NT2/D1 (cell line): ENCODE measurements around the gene EEF2KMT.

Experiments
- SUZ12 ChIP-seq: IDR thresholded peaks from 2 replicates; pipeline ENCODE4 v1.6.1; 2011; ENCODE audit not compliant: insufficient read length, insufficient read depth; ENCODE audit errors: extremely low read depth
- YY1 ChIP-seq: IDR thresholded peaks from 2 replicates; pipeline ENCODE4 v1.6.1; 2011; ENCODE audit not compliant: insufficient read length, insufficient read depth
- ZNF274 ChIP-seq: IDR thresholded peaks from 2 replicates; pipeline ENCODE4 v1.6.1; 2011; ENCODE audit warnings: mild to moderate bottlenecking, low read depth, low read length

DNA sequence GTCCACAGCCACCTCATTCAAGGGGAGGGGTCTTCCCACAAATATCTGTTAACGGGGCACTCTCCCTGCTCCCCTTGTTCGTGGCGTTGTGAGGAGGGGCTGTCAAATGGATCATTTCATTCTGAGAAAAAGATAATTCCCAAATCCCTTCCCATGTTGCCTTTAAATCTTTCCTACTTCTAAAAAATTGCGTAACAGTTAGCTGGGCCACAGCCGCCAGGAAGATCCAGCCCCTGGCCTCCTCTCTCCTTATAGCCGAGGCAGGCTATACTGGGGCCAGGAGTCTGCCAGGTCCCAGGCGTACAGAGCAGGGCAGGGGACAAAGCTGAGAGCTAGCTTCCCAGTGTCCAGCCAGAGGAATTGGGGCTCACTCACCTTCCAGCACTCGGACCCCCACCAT, 32.3 kb downstream of the EEF2KMT start:
- TF ChIP-seq SUZ12 (no peak), YY1 (no peak), ZNF274 (no peak)
